Astrocyte of the spinal cord (primary cell): ENCODE measurements around the gene KDM8.

Experiments
- DNase-seq: peaks from one replicate; pipeline ENCODE4 v3.0.0; 2011; ENCODE audit warnings: low read depth, low spot score
- H3K4me3 ChIP-seq: 2 replicates; pipeline ENCODE4 v1.5.1; 2011; ENCODE audit warnings: low read depth, mild to moderate bottlenecking, low read length, moderate library complexity
- CTCF ChIP-seq: IDR thresholded peaks from 2 replicates; pipeline ENCODE4 v1.5.1; 2012; ENCODE audit warnings: low read depth, mild to moderate bottlenecking, low read length, inconsistent platforms
- in situ Hi-C: cut with HindIII; loops from 2 replicates; pipeline ENCODE4 v1.10.0; 2017; ENCODE audit warnings: low sequenced_read_pairs

Gene KDM8

DNA sequence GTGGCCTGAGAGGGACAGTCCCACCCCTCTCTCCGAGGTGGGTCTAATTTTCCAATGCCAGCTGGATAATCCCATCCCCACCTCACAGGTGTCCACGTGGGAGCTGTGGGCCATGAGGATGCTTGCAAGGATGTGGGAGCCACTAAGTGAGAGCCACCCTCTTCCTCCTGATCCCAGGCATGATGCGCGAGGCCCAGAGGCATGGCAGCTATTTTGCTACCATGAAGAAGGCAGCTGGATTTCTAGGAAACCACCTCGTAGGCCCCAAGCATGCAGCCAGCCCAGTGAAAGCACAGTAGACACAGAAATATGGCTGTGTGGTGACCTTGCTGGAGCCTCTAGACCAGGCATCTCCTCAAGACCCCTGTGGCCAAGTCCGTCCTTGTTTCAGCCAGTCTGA, 20.4 kb downstream of the KDM8 start:
- no peak for DNase-seq
- in situ Hi-C loops: no loop called here
- H3K4me3 ChIP-seq: no peak overlapping the region
- no peak for TF ChIP-seq CTCF

GRCh38 chr16:27224271-27224737, 21.0 kb downstream of the KDM8 start:
- in situ Hi-C loops: no loop called here
- no peak for TF ChIP-seq CTCF
- no peak overlapping the region for H3K4me3 ChIP-seq
- no peak for DNase-seq

GRCh38 chr16:27224741-27225300, 21.5 kb downstream of the KDM8 start:
- no peak for TF ChIP-seq CTCF
- in situ Hi-C loops: no loop called here
- DNase-seq: no peak
- no peak overlapping the region for H3K4me3 ChIP-seq

- in situ Hi-C loops: no loop called here
- no peak for DNase-seq
- peak; percentile 6 for TF ChIP-seq CTCF
- H3K4me3 ChIP-seq: no peak overlapping the region
Observed at GRCh38 chr16:27225536-27226360, 22.4 kb downstream of the KDM8 start.

- in situ Hi-C loops: no loop called here
- DNase-seq: no peak
Observed at GRCh38 chr16:27226476-27226875, 23.1 kb downstream of the KDM8 start.

GRCh38 chr16:27226976-27227705, 23.8 kb downstream of the KDM8 start:
- DNase-seq: no peak
- no peak overlapping the region for H3K4me3 ChIP-seq
- no peak for TF ChIP-seq CTCF
- in situ Hi-C loops: no loop called here

More at GRCh38 chr16:27226476-27226875, 23.1 kb downstream of the KDM8 start:
- TF ChIP-seq CTCF: no peak
- H3K4me3 ChIP-seq: no peak overlapping the region
